HG03520 (cell line): ENCODE data around the gene NDUFB3.
"Not testable (repeated sequence)": the region's sequence is repeated elsewhere in the genome, so short reads cannot be mapped to it uniquely, and the experiment has no call there.

ENCODE experiments used
- ATAC-seq: cut with Tn5 transposase; IDR thresholded peaks from one replicate; pipeline ENCODE4 v1.9.1; 2021; ENCODE audit warnings: mild to moderate bottlenecking, moderate library complexity; ENCODE audit not compliant: unreplicated experiment

The NDUFB3 gene

DNA sequence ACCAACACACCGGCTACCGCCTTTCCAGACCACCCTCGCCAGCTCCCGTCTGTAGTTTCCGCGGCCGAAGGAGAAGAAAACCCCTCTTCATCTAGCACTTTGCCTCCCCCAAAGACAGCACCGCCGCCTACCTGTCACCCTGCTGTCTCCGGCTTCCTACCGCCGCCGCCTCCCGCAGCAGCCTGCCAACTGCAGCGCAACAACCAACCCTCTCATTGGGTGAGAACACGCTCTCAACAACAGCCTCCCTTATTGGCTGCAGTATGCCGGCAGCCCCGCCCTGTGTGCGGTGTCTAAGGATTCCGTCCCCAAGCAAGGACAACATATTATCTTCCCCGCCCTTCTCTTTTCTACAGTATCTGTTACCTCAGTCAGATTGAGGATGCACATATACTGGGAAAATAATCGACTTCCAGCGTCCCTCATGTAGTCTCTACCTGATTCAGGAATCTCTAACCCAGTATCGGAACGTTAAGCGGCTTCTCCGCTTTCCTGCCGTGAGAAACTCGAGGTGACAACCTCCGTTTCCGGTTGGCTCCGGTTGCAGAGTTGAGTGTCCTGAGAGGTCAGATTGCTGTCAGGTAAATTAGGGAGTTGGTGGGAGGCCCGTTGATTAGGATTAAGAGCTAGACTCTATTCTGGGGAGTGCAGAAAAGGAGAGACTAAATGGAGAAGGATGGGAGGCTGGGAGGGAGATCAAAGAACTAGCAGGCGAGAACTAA lies at the start of gene NDUFB3, which contains the start of gene HYCC2:
Gene NDUFB3, plus strand, starts transcription at position 523 of the 722 bp plus-strand sequence. CDS start 6,882 bp downstream, outside the sequence.
Gene HYCC2, minus strand, starts transcription at position 193 of the 722 bp plus-strand sequence. CDS start 47,662 bp downstream, outside the sequence.
- ATAC-seq = peak; percentile 96

DNA sequence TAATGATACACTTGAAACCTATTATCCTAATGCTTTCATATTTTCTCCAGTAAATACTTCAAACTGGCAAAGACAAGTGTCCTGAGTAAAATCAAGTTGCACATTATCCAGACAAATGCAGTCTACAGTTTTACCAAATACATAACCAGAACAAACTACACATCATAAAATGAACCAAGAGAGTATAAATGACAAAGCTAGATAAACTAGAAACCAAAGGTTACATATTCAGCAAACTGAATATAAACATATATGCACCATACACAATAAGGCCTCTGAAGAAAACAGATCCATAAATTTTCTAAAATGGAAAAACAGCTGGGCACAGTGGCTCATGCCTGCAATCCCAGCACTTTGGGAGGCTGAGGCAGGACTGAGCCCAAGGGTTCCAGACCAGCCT lies 47.3 kb upstream of the NDUFB3 start:
- ATAC-seq = no peak

DNA sequence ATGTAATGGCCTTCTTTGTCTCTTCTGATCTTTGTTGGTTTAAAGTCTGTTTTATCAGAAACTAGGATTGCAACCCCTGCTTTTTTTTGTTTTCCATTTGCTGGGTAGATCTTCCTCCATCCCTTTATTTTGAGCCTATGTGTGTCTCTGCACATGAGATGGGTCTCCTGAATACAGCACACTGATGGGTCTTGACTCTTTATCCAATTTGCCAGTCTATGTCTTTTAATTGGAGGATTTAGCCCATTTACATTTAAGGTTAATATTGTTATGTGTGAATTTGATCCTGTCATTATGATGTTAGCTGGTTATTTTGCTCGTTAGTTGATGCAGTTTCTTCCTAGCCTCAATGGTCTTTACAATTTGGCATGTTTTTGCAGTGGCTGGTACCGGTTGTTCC lies 37.4 kb upstream of the NDUFB3 start:
- not testable (repeated sequence) for ATAC-seq

DNA sequence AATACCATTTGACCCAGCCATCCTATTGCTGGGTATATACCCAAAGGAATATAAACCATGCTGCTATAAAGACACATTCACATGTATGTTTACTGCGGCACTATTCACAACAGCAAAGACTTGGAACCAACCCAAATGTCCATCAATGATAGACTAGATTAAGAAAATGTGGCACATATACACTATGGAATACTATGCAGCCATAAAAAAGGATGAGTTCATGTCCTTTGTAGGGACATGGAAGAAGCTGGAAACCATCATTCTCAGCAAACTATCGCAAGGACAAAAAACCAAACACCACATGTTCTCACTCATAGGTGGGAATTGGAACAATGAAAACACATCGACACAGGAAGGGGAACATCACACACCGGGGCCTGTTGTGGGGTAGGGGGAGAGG lies 33.4 kb upstream of the NDUFB3 start:
- ATAC-seq = not testable (repeated sequence)

DNA sequence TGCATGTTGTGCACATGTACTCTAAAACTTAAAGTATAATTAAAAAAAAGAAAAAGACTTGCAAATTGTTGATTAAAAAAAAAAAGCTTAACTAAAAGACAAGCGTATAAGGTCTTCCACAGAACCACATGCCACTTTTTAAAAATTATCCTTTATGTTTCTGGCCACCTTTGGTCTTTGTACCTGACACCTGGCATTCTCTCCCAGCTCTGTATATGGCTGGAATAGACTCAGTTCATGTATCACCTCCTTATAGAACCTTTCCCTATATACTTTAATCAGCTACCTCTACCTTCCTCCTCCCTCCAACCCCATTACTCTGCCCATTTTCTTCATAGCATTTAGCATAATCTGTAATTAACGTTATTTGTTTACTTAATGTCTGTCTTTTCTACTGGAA lies 32.9 kb upstream of the NDUFB3 start:
- ATAC-seq = no peak

DNA sequence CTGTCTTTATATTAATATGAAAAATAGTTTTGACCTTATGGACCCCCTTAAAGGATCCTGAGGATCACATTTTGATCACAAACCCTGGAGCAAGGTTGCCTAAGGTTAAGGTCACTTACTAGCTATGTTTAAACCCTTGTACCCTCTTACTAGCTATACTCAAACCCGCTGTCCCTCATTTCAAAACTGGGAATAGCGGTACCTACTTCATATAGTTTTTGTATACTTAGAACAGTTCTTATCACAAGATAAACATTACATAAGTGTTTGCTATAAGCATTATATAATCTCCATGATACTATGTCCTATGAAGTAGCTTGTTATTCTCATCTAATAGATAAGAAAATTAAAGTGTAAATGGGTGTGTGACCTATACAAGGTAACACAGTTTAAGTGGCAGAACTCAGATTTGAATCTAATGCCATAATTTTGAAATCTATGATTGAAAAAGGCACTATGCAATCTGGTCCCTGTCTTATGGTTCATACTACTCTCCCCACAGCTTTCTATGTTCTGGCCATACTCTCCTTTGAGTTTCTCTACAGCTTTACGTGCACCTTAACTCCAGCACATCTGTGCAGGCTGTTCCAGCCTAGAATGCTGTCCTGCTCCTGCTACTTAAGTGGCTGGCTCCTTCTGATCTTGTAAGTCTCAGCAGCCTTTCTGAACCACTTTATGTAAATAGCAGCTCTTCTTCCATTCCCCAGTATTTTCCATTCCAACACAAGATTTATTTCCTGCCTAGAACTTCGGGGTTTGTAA lies 30.8 kb upstream of the NDUFB3 start:
- no peak for ATAC-seq

DNA sequence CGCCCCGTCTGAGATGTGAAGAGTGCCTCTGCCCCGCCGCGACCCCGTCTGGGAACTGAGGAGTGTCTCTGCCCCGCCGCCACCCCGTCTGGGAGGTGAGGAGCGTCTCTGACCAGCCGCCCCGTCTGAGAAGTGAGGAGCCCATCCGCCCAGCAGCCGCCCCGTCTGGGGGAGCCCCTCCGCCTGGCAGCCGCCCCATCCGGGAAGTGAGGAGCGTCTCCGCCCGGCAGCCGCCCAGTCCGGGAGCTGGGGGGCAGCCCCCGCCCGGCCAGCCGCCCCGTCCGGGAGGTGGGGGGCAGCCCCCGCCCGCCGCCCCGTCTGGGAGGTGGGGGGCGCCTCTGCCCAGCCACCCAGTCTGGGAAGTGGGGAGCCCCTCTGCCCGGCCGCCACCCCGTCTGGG lies 29.4 kb upstream of the NDUFB3 start:
- not testable (repeated sequence) for ATAC-seq

DNA sequence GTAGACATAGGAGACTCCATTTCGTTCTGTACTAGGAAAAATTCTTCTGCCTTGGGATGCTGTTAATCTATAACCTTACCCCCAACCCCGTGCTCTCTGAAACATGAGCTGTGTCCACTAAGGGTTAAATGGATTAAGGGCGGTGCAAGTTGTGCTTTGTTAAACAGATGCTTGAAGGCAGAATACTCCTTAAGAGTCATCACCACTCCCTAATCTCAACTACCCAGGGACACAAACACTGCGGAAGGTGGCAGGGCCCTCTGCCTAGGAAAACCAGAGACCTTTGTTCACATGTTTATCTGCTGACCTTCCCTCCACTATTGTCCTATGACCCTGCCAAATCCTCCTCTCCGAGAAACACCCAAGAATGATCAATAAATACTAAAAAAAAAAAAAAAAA lies 28.8 kb upstream of the NDUFB3 start:
- ATAC-seq = not testable (repeated sequence)

DNA sequence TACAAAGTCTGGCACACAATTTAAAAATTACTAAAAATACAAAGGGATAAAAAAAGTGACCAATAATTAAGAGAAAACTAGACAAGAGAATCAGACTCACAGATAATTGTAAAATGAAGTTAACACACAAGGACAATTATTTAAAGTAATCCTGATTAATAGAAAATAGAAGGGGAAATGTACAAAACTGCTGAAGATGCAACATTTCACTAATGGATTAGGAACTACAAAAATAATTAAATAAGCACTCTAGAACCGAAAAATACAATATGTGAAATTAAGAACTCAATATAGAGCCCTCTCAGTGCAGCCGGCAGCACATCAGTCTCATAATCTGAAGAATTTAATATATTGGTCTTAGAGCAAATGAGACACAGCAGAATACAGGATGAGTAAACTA lies 24.9 kb upstream of the NDUFB3 start:
- ATAC-seq = no peak

DNA sequence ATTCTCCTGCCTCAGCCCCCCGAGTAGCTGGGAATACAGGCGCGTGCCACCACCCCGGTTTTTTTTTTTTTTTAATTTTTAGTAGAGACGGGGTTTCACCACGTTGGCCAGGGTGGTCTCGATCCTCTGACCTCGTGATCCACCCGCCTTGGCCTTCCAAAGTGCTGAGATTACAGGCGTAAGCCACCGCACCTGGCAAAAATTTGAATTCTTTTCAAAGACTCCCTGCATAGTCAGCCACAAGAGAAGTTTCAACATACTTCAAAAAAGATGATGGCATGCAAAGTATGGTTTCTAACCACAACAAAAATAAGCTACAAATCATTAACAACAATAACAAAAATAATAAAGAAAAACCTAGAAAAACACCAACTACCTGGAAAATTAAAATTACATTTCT lies 22.3 kb upstream of the NDUFB3 start:
- no peak for ATAC-seq

DNA sequence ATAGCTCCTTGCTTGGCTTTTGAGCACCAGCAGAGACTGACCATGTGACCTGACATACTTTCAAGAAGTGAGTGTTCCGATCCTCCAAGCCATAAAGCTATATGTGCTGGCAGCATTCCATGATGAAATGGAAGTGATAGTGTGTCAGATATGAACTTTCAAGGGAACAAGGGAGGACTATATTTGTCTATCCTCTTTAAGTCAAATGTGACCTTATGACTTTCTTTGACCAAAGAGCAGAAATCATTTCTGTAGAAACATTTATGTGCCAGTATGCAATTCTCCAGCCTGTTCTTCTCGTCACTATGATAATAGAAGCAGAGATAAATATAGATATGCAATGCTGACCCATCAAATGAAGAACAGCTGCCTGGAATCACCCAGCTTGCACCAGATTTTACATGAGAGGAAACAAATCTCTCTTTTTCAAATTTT lies 14.7 kb upstream of the NDUFB3 start:
- no peak for ATAC-seq

DNA sequence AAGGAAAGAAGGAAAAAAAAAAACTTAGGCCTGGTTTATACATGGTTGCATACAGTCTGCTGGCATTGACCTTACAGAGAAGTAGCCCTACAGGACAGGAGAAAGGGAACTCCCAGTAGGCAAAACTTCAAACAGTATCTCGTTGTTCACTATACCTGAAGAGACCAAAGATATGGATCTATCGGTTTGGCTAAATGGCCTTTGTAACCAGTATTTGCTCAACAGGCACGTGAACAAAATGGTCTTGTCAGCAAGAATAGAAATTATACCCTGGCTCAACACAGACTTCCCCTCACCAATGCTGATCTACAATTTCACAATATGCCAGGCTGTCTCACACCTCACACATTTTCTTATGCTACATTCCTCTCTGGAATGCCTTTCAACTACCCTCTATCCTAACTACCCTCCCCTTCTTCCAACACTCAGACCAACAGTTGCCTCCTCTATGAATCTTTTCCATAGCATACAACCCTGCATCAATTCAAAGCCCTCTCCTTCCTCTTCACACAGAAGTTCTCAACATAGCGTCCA lies 14.0 kb upstream of the NDUFB3 start:
- no peak for ATAC-seq

DNA sequence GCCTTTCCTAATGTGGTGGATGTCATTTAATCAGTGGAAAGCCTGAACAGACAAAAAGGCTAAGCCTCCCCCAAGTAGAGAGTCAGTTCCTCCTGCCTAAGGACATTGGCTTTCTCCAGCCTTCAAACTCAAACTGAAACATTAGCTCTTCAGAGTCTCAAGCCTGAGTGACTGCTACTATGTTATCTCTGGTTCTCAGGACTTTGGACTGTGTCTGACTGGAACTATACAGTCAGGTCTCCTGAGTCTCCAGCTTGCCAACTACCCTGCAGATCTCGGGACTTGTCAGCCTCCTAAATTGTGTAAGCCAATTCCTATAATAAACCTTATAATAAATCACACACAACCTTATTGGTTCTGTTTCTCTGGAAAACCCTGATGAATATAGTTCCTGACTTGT lies 12.9 kb upstream of the NDUFB3 start:
- ATAC-seq = no peak

DNA sequence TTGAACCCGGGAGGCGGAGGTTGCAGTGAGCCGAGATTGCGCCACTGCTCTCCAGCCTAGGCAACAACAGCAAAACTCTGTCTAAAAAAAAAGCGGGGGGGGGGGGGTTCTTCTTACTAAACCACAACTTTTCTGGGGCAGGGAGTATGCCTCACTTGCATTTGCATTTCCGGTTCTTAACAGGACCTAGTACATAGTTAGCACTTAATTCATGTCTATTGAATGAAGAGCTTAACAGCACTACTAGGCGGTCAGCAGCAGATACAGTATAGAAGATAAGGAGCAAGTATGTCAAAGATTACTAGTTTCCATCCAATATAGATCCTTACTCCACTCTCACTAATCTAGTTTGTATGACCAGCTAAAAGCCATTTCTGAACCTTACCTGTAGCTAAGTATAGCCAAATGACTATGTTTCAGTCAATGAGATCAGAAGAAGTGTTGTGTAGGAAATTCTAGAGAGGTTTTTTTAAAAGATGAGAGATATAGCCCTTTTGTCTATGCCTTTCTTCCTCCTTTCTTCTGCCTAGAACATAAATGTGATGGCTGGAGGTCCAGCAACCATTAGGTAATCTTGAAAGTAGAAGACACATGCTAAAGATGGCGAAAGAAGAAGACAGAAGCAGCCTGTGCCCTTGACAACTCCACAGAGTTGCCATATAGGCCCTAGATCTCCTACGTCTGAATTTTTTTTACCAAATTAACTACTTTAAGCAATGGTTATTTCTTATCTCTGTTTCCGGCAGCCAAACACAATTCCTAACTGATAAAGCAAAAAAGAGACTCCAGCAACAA lies 11.6 kb upstream of the NDUFB3 start:
- no peak for ATAC-seq

DNA sequence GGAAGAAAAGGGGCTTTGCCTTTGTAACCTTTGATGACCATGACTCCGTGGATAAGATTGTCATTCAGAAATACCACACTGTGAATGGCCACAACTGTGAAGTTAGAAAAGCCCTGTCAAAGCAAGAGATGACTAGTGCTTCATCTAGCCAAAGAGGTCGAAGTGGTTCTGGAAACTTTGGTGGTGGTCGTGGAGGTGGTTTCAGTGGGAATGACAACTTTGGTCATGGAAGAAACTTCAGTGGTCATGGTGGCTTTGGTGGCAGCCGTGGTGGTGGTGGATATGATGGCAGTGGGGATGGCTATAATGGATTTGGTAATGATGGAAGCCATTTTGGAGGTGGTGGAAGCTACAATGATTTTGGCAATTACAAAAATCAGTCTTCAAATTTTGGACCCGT lies 8.3 kb upstream of the NDUFB3 start:
- ATAC-seq = not testable (repeated sequence)

DNA sequence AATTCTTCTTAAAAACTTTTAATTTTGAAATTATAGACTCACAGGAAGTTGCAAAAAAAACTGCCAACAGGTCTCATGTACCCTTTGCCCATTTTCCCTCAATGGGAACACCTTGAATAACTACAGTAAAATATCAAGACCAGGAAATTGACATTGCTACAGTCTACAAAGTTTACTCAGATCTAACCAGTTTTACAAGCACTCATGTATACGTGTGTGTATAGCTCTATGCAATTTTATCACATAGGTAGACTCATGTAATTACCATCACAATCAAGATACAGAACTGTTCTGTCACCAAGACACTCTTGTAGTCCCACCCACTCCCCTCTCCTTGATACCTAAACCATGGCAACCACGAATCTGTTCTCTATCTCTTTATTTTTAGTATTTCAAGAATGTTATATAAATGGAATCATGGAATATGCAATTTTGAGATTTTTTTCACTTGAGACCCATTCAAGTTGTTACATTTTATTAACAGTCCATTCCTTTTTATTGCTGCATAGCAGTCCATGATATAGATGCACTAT lies 6.9 kb upstream of the NDUFB3 start:
- no peak for ATAC-seq

DNA sequence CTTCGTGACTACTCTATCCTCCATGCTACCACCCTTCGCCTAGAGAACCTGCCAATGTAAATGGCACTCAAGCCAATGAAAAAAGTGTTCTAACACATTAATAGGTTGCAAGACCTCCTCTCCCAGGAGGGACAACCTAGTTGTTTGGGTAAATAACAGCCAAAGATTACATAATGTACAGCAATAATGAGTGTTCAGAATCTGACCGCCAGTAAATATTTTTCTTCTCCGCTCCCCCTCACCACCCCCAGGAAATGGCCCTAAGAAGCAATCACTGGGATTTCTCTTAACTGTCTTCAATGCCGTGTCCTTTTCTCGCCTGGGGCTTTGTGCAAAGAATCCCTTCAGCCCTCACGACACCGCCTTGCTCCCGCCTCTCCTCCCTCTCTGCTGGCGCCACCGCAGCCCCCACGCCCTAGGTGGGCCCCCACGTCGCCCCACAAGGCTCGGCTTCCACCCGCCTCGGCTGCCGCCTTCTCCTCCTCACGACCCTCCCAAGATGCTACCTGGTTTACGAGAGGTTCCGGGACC lies 788 bp upstream of the NDUFB3 start:
- peak; percentile 13 for ATAC-seq

DNA sequence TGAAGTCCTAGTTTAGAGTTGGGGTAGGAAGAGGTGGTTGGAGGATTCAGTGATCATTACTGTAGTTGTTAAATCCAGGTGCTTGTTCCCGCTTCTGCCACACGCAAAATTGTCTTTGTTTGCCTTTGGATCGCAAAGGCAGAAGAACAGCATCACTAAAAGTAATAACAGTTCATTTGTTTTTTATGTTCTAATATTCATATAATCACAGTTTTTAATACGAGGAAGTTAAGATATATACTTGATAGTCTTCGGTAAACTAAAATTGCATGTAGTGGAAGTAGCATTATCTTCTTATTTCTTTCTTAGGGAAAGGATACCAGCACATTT lies 365 bp downstream of the NDUFB3 start:
- ATAC-seq = peak; percentile 6

DNA sequence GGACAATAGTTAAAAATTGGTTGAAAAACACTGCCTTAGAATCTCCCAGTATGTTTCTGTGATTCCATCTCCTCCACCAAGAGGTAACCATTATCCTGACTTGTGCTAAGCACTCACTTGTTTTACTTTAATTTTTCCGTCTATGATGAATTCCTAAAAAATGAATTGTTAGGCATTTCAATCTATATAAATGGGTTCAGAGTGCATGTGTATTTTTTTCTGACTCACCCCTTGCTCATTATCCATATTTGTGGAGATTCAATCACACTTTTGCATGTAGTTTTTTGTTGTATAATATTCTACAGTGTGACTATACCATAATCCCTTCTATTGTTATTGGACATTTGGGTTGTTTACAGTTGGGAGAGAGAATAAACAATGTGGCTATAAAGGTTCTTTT lies 1.3 kb downstream of the NDUFB3 start:
- no peak for ATAC-seq

DNA sequence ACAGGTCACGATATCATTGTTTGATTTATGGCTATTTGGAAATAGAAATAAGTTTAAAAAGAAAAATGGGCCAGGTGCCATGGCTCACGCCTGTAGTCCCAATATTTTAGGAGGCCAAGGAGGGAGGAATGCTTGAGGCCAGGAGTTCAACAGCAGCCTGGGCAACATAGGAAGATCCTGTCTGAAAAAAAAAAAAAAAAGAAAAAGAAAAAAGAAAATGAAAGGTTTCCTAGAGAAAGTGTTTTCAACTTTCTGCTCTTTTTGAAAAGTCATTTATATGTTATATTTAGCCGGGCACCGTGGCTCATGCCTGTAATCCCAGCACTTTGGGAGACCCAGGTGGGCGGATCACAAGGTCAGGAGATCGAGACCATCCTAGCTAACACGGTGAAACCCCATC lies 3.2 kb downstream of the NDUFB3 start:
- no peak for ATAC-seq

DNA sequence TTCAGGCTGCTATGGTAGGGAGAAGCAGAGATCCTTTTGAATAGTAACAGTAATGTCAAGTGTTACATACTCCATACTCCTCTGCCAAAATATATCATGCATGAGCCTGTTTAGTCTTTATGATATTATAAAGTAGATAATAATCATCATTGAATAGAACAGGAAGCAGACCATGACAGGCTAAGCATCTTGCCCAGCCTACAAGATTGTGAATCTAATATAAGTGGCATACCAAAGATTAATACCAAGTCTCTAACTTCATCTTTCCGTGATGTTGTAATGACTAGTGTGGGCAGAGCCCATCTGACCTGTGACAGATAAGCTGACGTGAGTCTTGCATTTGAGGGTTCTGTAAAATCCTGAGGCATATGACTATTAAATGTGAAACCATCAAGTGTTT lies 13.1 kb downstream of the NDUFB3 start:
- ATAC-seq = no peak
